Measurements from ENCODE around the gene GLIS1.

DNA sequence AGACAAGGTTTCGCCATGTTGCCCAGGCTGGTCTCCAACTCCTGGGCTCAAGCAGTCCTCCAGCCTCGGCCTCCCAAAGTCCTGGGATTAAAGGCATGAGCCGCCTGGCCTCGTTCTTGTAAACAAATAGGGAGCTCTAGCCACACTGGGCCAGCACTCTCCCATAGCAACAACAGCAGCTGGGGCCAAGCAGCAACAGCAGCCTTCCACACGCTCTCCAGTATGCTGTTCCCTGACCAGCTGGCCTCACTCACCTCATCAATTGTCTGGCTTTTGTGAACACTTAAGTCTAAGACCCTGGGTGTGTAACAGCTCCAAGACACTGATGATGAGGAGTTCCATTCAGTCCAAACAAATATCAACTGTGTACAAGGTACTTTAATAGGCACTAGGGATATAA lies 16.9 kb upstream of the GLIS1 start:
- TF ChIP-seq, protein P1, sequence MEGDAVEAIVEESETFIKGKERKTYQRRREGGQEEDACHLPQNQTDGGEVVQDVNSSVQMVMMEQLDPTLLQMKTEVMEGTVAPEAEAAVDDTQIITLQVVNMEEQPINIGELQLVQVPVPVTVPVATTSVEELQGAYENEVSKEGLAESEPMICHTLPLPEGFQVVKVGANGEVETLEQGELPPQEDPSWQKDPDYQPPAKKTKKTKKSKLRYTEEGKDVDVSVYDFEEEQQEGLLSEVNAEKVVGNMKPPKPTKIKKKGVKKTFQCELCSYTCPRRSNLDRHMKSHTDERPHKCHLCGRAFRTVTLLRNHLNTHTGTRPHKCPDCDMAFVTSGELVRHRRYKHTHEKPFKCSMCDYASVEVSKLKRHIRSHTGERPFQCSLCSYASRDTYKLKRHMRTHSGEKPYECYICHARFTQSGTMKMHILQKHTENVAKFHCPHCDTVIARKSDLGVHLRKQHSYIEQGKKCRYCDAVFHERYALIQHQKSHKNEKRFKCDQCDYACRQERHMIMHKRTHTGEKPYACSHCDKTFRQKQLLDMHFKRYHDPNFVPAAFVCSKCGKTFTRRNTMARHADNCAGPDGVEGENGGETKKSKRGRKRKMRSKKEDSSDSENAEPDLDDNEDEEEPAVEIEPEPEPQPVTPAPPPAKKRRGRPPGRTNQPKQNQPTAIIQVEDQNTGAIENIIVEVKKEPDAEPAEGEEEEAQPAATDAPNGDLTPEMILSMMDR (conservative IDR thresholded peaks at IDR 0.05; ENCODE audit: low read depth, low read length), result no peak
- no peak for TF ChIP-seq EZH2 (IDR thresholded peaks at IDR 0.05; ENCODE audit: low read length, unreplicated experiment)
